Upper lobe of left lung (tissue), 4 donors: ENCODE data around the gene PARP3.

ENCODE experiments used
- CTCF ChIP-seq, 6 experiments: fragments of 450-650 bp in 4 of 6; fragments of 200-600 bp in 2 of 6; sonication (generic) in 2 of 6; IDR thresholded peaks; one replicate each; pipeline ENCODE4 v1.5.1; 2016 to 2019; ENCODE audit warnings: antibody characterized with exemption in 6 of 6
- POLR2AphosphoS5 ChIP-seq, 2 donors: sonication (generic); formaldehyde crosslinking; IDR thresholded peaks; one replicate each; pipeline ENCODE4 v1.5.1; 2017; ENCODE audit warnings: antibody characterized with exemption in 2 of 2

GRCh38 chr3:51994530-51994929, 52.4 kb downstream of the PARP3 start:
- TF ChIP-seq POLR2AphosphoS5 (IDR thresholded peaks at IDR 0.05) (no peak), CTCF (IDR thresholded peaks at IDR 0.05) (no peak)
